ENCODE results near the gene WARS2.
A peak's percentile ranks its signal among the peaks of the same experiment; 100 is the strongest.
"Not testable (repeated sequence)": the region's sequence is repeated elsewhere in the genome, so short reads cannot be mapped to it uniquely, and the experiment has no call there.

Gene WARS2

DNA sequence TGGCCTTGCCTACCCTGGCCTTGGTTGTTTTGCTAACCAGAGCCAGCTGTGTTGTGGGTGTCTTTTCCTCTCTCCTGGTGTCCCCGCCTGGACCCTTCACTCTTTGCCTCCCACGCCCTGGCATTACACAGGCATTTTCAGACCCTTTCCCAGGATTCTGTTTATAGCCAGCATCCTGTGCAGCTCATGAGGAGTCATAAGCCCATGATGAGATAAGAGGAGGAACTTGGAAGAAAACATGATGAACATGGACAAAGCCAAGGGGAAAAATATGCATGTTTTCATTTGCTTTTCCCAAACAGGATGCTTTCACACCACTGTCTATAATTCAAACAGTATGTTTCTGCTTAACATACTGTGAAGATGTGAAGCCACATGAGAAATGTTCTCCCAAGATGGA is 18.7 kb upstream of the WARS2 start:
- ChIA-PET POLR2A (interaction anchor here (1.3 kb wide), 1 partner anchor 19 kb away, joined by 5 read pairs; the partner anchor contains the start of gene WARS2), CTCF (no interaction called here)
- DNase-seq (ENCODE audit: low read depth, low spot score): peak; percentile 24
- no peak overlapping the region for H3K4me3 ChIP-seq (ENCODE audit: low read depth, low read length)
- TF ChIP-seq, protein P1, sequence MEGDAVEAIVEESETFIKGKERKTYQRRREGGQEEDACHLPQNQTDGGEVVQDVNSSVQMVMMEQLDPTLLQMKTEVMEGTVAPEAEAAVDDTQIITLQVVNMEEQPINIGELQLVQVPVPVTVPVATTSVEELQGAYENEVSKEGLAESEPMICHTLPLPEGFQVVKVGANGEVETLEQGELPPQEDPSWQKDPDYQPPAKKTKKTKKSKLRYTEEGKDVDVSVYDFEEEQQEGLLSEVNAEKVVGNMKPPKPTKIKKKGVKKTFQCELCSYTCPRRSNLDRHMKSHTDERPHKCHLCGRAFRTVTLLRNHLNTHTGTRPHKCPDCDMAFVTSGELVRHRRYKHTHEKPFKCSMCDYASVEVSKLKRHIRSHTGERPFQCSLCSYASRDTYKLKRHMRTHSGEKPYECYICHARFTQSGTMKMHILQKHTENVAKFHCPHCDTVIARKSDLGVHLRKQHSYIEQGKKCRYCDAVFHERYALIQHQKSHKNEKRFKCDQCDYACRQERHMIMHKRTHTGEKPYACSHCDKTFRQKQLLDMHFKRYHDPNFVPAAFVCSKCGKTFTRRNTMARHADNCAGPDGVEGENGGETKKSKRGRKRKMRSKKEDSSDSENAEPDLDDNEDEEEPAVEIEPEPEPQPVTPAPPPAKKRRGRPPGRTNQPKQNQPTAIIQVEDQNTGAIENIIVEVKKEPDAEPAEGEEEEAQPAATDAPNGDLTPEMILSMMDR (IDR thresholded peaks at IDR 0.05; ENCODE audit: insufficient read depth, low read length, missing control alignments): no peak

DNA sequence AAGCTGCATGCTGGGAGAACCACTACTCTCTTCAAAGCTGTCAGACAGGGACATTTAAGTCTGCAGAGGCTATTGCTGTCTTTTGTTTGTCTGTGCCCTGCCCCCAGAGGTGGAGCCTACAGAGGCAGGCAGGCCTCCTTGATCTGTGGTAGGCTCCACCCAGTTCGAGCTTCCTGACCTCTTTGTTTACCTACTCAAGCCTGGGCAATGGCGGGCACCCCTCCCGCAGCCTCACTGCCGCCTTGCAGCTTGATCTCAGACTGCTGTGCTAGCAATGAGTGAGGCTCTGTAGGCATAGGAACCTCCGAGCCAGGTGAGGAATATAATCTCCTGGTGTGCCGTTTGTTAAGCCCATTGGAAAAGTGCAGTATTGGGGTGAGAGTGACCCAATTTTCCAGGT is 16.3 kb upstream of the WARS2 start:
- CTCF ChIA-PET; H3K4me3 ChIP-seq (ENCODE audit: low read depth, low read length); POLR2A ChIA-PET; DNase-seq (ENCODE audit: low read depth, low spot score): not testable (repeated sequence)

DNA sequence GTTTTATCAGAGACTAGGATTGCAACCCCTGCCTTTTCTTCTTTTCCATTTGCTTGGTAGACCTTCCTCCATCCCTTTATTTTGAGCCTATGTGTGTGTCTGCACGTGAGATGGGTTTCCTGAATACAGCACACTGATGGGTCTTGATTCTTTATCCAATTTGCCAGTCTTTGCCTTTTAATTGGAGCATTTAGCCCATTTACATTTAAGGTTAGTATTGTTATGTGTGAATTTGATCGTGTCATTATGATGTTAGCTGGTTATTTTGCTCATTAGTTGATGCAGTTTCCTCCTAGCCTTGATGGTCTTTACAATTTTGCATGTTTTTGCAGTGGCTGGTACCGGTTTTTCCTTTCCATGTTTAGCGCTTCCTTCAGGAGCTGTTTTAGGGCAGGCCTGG is 14.6 kb upstream of the WARS2 start:
- H3K4me3 ChIP-seq (ENCODE audit: low read depth, low read length); DNase-seq (ENCODE audit: low read depth, low spot score); CTCF ChIA-PET; POLR2A ChIA-PET: not testable (repeated sequence)

DNA sequence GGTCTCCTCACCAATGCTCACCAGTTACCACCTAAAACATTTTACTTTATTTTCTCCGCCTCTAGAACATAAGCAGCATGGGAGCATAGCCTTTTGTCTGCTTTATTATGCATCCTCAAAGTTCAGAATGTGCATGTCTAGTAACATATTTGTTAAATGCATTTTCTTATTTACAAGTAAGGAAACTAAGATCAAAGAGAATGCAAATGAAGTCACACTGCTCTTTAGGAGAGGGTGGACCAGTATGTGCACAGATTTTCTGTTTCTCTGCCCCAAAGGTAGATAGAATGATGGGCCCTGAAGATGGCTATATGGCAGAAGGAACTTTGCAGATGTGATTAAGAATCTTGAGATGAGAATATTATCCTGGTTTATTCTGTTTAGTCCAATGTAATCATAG is 9.7 kb upstream of the WARS2 start:
- TF ChIP-seq, protein P1 (IDR thresholded peaks at IDR 0.05; ENCODE audit: insufficient read depth, low read length, missing control alignments): no peak
- no peak overlapping the region for H3K4me3 ChIP-seq (ENCODE audit: low read depth, low read length)
- ChIA-PET CTCF (no interaction called here), POLR2A (no interaction called here)
- no peak for DNase-seq (ENCODE audit: low read depth, low spot score)

DNA sequence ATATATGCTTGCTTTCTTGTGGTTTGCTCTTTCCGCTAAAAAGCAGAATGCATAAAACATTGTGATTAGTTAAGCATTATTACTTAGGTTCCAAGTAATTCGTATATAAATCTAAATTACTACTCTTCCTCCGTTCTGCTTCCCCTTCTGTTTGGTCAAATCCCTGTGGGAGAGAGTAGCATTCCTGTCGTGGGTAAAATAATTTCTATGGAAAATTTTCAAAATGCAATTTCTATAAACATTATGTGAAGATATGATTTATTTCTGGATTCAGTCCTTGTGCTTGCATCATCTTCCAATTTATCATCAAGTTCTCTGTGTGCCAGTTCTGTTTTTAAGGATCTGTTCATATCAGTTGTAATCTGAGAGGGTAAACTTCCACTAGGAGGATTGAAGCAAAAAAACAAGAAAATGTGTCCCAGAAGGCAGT is 7.2 kb upstream of the WARS2 start:
- DNase-seq (ENCODE audit: low read depth, low spot score): peak; percentile 17
- ChIA-PET POLR2A (no interaction called here), CTCF (no interaction called here)
- TF ChIP-seq, protein P1 (IDR thresholded peaks at IDR 0.05; ENCODE audit: insufficient read depth, low read length, missing control alignments): no peak
- no peak overlapping the region for H3K4me3 ChIP-seq (ENCODE audit: low read depth, low read length)

DNA sequence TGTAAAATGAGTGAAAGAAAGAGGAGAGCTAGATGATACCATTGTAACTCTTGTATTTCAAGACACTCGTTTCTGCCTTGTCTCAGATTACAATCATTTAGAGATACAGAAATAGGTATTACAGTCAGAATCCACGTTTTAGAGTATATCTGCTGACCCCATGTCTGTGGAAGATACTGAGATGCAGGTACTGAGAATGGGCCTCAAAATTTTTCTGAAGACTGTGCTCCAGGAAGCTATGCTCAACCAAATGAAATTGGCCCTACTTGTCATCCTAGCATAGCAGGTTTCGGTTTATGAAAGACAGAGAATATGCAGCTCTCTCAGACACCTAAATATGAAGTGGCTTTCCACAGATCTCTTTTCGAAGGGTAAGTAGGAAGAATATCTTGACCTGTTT is 6.0 kb upstream of the WARS2 start:
- no peak for DNase-seq (ENCODE audit: low read depth, low spot score)
- ChIA-PET CTCF (no interaction called here), POLR2A (no interaction called here)
- H3K4me3 ChIP-seq (ENCODE audit: low read depth, low read length): no peak overlapping the region
- TF ChIP-seq, protein P1 (IDR thresholded peaks at IDR 0.05; ENCODE audit: insufficient read depth, low read length, missing control alignments): no peak

DNA sequence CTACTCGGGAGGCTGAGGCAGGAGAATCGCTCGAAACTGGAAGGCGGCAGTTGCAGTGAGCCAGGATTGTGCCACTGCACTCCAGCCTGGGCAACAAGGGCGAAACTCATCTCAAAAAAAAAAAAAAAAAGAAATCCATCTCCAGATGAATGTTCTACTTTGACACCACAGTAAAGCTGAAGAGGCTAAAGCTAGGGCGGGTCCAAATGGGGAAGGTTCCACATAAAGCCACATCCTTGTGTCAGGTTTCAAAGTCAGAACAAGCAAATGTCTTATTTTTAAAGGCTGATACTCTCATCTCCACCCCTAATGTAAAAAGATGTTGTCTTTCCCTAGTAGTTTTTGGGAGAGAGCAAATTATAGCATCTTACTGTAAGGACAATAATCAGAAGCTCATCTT is 4.4 kb upstream of the WARS2 start:
- no peak overlapping the region for H3K4me3 ChIP-seq (ENCODE audit: low read depth, low read length)
- DNase-seq (ENCODE audit: low read depth, low spot score): no peak
- TF ChIP-seq, protein P1 (IDR thresholded peaks at IDR 0.05; ENCODE audit: insufficient read depth, low read length, missing control alignments): no peak
- ChIA-PET CTCF (interaction anchor here (1.1 kb wide), 1 partner anchor 8 kb away, joined by 3 read pairs; no protein-coding TSS in a partner anchor), POLR2A (no interaction called here)
